HG02852 (cell line): ENCODE data around the gene NAPG.
"Not testable (repeated sequence)": the region's sequence is repeated elsewhere in the genome, so short reads cannot be mapped to it uniquely, and the experiment has no call there.

Experiments
- ATAC-seq: cut with Tn5 transposase; IDR thresholded peaks from one replicate; pipeline ENCODE4 v1.9.1; 2021; ENCODE audit warnings: mild to moderate bottlenecking, moderate library complexity; ENCODE audit not compliant: unreplicated experiment

The NAPG gene

GRCh38 chr18:10525697-10526560 lies at the start of gene NAPG:
TSS of gene NAPG (plus strand) at chr18:10526027. CDS start at chr18:10526103, 76 bp downstream.
- ATAC-seq = peak; percentile 69

GRCh38 chr18:10476338-10476791 lies 49.5 kb upstream of the NAPG start:
- ATAC-seq = no peak

- ATAC-seq = no peak
These were observed 48.5 kb upstream of the NAPG start for GRCh38 chr18:10477121-10477862.

- no peak for ATAC-seq
These were observed 48.0 kb upstream of the NAPG start for GRCh38 chr18:10477863-10478260.

GRCh38 chr18:10481831-10482230 lies 44.0 kb upstream of the NAPG start:
- no peak for ATAC-seq

DNA sequence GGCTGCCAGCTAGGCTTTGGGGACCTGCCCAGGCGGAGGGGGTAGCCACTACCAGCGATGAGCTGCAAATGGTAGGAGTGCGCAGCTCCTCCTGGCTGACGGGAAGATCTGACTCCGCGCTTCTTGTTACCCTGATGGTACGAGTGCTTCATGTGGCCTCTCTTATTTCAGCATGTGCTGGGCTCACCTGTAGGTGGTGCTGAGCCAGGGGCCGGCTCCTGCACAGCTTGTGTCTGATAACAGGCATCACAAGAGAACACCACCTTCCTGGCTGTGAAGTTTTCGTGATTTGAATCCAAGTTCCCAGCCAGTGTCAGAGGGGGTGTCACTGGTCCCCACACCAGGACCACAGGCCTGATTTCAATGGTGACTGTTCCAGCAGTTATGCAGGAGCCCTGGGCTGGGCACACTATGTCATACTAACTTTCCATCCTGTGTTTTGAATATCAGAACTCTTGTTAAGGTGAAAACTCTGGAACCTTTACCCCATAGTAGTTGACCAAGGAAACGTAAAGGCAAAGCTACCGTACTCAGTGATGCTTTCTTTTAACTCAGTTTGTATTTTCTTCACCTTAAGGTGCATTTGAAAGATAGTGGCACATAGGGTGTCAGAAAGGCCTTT lies 43.4 kb upstream of the NAPG start:
- ATAC-seq = peak; percentile 4

DNA sequence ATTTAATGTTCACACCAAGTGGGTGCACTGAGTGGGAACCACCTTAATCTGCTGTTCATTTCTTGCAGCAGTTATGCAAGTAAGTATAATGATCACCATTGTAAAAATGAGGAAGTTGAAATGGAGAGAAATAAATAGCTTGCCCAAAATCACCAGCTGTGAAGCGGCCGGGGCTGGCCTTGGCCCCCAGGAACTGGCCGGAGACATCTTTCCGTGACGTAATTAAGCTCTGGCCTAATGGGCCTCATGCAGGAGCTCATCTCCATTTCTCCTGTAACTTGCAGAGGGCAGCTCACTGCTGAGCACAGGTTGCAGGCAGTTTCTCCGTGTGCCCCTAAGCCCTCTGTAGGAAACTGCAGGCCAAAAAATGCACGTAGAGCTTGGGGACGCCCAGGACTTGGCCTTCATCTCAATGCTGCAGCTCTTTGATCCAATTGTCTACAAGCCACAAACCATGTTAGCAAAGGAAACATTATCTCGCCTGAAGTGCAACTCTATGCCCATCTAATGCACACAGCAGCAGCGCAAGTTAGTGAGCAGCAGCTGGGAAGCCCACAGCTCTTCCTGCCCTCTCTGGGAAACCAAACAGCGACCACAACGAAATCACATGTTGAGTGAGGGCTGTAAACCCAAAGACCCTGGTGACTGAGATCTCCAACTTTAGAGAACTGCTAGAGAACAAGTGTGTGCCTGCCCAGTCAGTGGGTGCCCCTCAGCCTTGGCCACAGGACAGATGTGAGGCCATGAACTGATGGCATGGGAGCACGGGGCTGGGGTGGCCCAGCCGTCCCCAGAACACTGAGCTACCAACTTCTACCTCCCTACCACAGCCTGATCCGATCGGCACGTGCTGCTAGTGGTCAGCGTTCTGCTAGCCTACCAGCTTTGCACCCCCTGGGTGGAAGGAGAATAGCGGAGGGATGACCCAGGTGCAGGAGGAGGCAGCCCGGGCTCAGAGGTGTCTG lies 42.6 kb upstream of the NAPG start:
- peak; percentile 72 for ATAC-seq

- no peak for ATAC-seq
These were observed 40.4 kb upstream of the NAPG start for GRCh38 chr18:10485475-10485874.

DNA sequence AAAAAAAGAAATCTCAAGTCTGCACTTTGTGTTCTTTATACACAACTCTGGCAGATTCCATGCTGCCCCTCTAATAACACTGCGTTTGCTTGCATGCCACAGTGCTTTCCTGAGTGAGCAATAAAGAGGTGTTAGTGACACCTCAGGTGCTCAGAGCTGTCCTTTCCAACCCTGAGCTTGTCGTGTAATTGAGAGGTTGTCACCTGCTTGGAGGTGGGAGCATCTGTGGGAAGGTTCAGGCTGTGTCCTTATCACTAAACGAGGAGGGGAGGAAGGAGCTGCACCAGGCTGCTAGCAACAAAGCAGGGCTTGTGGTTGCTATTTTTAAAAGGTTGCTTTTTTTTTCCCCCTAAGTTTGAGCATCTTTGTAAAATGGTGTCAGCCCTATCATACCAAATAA lies 39.5 kb upstream of the NAPG start:
- ATAC-seq = no peak

- no peak for ATAC-seq
These were observed 38.7 kb upstream of the NAPG start for GRCh38 chr18:10487154-10487553.

- no peak for ATAC-seq
These were observed 37.8 kb upstream of the NAPG start for GRCh38 chr18:10488017-10488416.

DNA sequence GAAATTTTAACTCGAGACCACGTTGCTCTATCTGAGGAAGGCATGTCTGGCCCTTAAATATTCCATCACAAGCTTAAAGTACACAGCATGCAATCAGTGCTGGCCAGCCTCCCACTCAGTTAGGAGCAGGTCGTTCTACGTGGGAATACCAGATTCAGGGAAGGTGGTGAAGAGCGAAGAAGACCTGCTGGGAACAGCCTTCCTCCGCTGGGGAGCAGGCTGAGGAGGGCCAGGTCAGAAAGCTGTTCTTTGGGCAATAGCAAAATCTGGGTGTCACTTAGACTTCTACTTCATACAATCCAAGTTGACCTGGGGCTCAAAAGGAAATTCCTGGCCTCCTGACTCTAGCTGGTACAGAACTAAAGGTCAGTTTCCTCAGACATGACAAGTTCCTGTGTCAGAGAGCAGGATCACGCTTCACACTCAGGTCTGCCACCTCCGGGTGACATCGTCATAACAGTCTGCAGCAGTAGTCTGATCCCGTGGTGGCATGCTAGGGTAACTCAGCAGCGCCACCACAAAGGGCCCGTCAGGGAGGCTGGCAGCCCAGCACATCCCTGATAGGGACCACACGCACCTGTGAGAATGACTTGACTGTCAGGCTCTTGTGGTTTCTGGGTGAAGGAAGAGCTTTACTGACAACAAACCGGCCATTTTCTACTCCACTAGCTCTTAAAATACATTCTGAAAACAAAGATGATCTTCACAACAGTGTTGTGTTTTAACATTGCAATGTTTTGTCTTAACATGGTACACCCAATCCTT lies 35.2 kb upstream of the NAPG start:
- ATAC-seq = no peak

- ATAC-seq = no peak
These were observed 29.9 kb upstream of the NAPG start for GRCh38 chr18:10495936-10496335.

GRCh38 chr18:10497206-10497749 lies 28.5 kb upstream of the NAPG start:
- no peak for ATAC-seq

- no peak for ATAC-seq
These were observed 26.6 kb upstream of the NAPG start for GRCh38 chr18:10499230-10499629.

GRCh38 chr18:10500038-10500437 lies 25.8 kb upstream of the NAPG start:
- ATAC-seq = no peak

DNA sequence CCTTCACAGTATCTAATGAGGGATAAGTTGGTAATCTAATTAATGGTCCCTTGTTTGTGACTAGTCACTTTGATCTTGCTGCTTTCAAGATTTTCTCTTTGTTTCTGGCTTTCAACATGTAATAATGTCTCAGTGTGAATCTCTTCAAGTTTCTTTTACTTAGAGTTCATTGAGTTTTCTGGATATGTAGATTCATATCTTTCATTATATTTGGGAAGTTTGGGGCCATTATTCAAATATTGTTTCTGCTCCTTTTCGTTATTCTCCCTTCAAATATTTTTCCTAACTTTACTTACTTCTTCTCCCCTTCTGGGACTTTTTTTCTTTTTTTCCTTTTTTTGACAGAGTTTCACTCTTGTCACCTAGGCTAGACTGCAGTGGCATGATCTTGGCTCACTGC lies 21.1 kb upstream of the NAPG start:
- ATAC-seq = no peak

GRCh38 chr18:10505892-10506291 lies 19.9 kb upstream of the NAPG start:
- not testable (repeated sequence) for ATAC-seq

- no peak for ATAC-seq
These were observed 17.2 kb upstream of the NAPG start for GRCh38 chr18:10508591-10508990.
